ENCODE data around the gene ELMO2. TPM values are rescaled to one million over a fixed set of nuclear protein-coding genes. Genes with fewer than 3 reads are reported as not detected.

ELMO2 gene
- total RNA-seq, 2 donors from 2014 or later, result 92.3 to 100 TPM

GRCh38 chr20:46371656-46372055 is 34.8 kb downstream of the ELMO2 start:
- H3K9me3 Mint-ChIP-seq, result no peaks in the 10 kb centered on the region
- no peak overlapping the region for H3K4me3 Mint-ChIP-seq
- peak overlapping the region in 1 of 2 donors; percentile 23 for H3K27ac Mint-ChIP-seq
- DNase-seq (ENCODE audit: low spot score) (no peak), ATAC-seq (no peak)
- no peaks in the 10 kb centered on the region for H3K27me3 Mint-ChIP-seq
- peaks cover 45% of the 10 kb centered on the region for H3K36me3 Mint-ChIP-seq
- peaks cover 12% of the 10 kb centered on the region in 2 donors for H3K4me1 Mint-ChIP-seq (ENCODE audit: low read depth in 2 of 2)

DNA sequence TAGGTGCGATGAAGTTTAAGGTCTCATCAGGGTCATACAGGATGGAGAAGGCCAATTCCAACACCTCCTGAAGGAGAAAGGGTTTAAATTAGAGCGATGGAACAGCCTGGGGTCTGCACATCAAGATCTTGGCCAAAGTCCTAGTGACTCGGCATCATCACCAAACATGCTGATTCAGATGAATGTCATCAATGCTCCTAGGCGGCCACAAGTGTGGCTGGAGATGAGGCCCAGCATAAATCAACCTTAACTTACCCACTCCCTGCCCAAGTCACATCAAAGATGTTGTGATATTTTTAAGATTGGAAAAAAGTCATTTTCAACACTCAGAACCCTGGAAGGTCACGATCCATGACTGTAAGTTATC is 37.5 kb downstream of the ELMO2 start:
- no peaks in the 10 kb centered on the region for H3K27me3 Mint-ChIP-seq
- no peaks in the 10 kb centered on the region for H3K9me3 Mint-ChIP-seq
- peaks cover 12 to 19% of the 10 kb centered on the region in 2 donors for H3K4me1 Mint-ChIP-seq (ENCODE audit: low read depth in 2 of 2)
- no peak for ATAC-seq
- no peak for DNase-seq (ENCODE audit: low spot score)
- H3K27ac Mint-ChIP-seq, result peak overlapping the region; percentile 38 to 67
- no peak overlapping the region for H3K4me3 Mint-ChIP-seq
- peaks cover 37% of the 10 kb centered on the region for H3K36me3 Mint-ChIP-seq

- H3K4me1 Mint-ChIP-seq (ENCODE audit: low read depth in 2 of 2), result peaks cover 18 to 25% of the 10 kb centered on the region in 2 donors
- DNase-seq (ENCODE audit: low spot score) (no peak), ATAC-seq (no peak)
- H3K9me3 Mint-ChIP-seq, result no peaks in the 10 kb centered on the region
- H3K36me3 Mint-ChIP-seq, result peaks cover 39% of the 10 kb centered on the region
- H3K27ac Mint-ChIP-seq, result peak overlapping the region; percentile 38 to 67
- no peaks in the 10 kb centered on the region for H3K27me3 Mint-ChIP-seq
- H3K4me3 Mint-ChIP-seq, result no peak overlapping the region
These were observed 38.2 kb downstream of the ELMO2 start for GRCh38 chr20:46367967-46368901.

- Mint-ChIP-seq H3K27me3 (no peaks in the 10 kb centered on the region), H3K9me3 (no peaks in the 10 kb centered on the region), H3K4me3 (no peak overlapping the region), H3K27ac (peak overlapping the region in 1 of 2 donors; percentile 38), H3K4me1 (ENCODE audit: low read depth in 2 of 2) (peaks cover 27 to 35% of the 10 kb centered on the region in 2 donors), H3K36me3 (peaks cover 33% of the 10 kb centered on the region)
- DNase-seq (ENCODE audit: low spot score) (no peak), ATAC-seq (no peak)
These were observed 39.2 kb downstream of the ELMO2 start for GRCh38 chr20:46367234-46367633.

GRCh38 chr20:46366826-46367225 is 39.6 kb downstream of the ELMO2 start:
- peaks cover 29 to 38% of the 10 kb centered on the region in 2 donors for H3K4me1 Mint-ChIP-seq (ENCODE audit: low read depth in 2 of 2)
- H3K4me3 Mint-ChIP-seq, result no peak overlapping the region
- H3K27ac Mint-ChIP-seq, result peak overlapping the region in 1 of 2 donors; percentile 85
- H3K27me3 Mint-ChIP-seq, result no peaks in the 10 kb centered on the region
- H3K36me3 Mint-ChIP-seq, result peaks cover 33% of the 10 kb centered on the region
- no peaks in the 10 kb centered on the region for H3K9me3 Mint-ChIP-seq
- ATAC-seq (no peak), DNase-seq (ENCODE audit: low spot score) (no peak)

- Mint-ChIP-seq H3K4me3 (no peak overlapping the region), H3K27ac (peak overlapping the region in 1 of 2 donors; percentile 85), H3K4me1 (ENCODE audit: low read depth in 2 of 2) (peaks cover 39 to 50% of the 10 kb centered on the region in 2 donors), H3K36me3 (peaks cover 41% of the 10 kb centered on the region), H3K9me3 (no peaks in the 10 kb centered on the region), H3K27me3 (no peaks in the 10 kb centered on the region)
- DNase-seq (ENCODE audit: low spot score), result no peak
- no peak for ATAC-seq
These were observed 40.8 kb downstream of the ELMO2 start for GRCh38 chr20:46365487-46366220.

DNA sequence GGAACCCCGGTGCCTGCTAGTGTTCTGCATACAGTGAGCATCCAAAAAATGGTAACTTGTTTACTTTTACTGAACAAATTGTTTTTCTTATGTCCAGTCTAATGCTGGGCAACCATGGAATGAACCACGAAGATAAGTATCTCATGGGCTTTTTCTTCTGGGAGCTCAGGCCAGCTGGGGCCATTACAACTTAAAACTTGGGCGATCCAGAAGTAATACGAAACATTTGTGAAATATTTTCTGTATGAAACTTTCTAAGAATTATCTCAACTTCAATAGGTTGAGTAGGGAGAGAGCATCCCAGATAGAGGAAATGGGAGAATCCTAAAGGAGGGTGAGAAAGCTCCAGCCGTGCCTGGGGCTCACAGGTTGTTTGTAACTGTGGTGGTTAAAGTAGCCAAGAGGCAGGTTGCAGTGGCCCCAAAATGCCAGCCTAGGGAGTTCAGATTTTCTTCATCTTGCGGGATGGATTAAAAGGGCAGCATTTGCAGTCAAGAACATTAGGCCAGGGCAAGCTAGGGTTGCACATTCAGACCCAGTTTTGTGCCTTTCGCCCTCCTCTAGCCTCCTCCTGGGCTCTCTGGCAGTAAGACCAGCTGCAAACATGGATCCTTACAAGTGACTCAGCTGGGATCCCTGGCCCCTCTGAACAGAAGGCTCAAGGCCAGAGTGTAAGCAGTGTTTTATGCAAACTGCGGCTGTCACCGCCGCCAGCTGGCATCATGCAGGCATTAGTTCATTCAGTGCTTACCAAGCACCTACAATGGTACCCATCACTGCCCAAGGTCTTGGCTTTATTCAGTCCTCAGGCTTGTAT is 41.5 kb downstream of the ELMO2 start:
- ATAC-seq (no peak), DNase-seq (ENCODE audit: low spot score) (no peak)
- Mint-ChIP-seq H3K36me3 (peaks cover 41% of the 10 kb centered on the region), H3K4me1 (ENCODE audit: low read depth in 2 of 2) (peaks cover 41 to 50% of the 10 kb centered on the region in 2 donors), H3K27ac (peak overlapping the region; percentile 85 to 91), H3K9me3 (no peaks in the 10 kb centered on the region), H3K4me3 (peak overlapping the region; percentile 97), H3K27me3 (no peaks in the 10 kb centered on the region)

GRCh38 chr20:46363874-46364669 is 42.3 kb downstream of the ELMO2 start:
- Mint-ChIP-seq H3K27ac (peak overlapping the region; percentile 85 to 91), H3K36me3 (peaks cover 35% of the 10 kb centered on the region), H3K27me3 (no peaks in the 10 kb centered on the region), H3K9me3 (no peaks in the 10 kb centered on the region), H3K4me1 (ENCODE audit: low read depth in 2 of 2) (peaks cover 49 to 58% of the 10 kb centered on the region in 2 donors), H3K4me3 (peak overlapping the region; percentile 97)
- DNase-seq (ENCODE audit: low spot score), result peak; percentile 92
- peak; percentile 91 to 94 for ATAC-seq

DNA sequence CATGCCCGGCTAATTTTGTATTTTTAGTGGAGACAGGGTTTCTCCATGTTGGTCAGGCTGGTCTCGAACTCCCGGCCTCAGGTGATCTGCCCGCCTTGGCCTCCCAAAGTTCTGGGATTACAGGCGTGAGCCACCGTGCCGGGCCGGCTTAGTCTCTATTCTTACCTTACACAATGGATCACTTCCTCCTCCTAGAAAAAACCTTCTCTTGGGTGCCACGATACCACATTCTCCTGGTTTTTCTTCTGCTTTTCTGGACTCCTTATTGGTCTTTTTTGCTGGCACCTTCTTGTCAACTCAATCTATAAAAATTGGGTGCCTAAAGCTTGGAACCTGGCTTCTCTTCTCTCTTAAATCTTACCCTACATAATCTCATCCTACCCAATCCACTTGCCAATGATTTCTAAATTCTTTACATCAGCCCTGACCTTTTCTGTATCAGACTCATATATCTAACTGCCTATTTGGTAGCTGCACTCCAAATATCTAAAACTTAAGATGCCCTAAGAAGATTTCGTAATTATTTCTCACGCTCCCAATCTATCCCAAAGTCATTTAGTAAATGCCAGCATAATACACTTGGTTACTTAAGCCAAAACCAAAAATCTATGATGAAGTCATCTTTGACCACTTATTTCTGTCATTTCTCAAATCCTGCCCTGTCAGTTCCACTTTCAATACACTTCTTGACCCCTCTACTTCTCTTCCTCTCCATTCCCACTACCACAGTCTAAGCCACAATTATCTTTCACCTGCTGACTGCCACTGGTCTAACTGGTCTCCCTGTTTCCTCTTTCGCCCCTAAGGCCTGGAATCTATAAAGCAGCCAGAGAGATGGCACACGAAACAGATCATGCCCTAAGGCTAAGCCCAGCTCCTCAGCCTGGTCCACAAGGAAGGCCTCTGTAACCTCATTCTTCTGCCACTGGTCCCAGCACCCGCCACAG is 43.2 kb downstream of the ELMO2 start:
- no peak for DNase-seq (ENCODE audit: low spot score)
- Mint-ChIP-seq H3K4me1 (ENCODE audit: low read depth in 2 of 2) (peaks cover 50 to 53% of the 10 kb centered on the region in 2 donors), H3K9me3 (no peaks in the 10 kb centered on the region), H3K27ac (peak overlapping the region; percentile 85 to 91), H3K4me3 (peak overlapping the region; percentile 97), H3K36me3 (peaks cover 26% of the 10 kb centered on the region), H3K27me3 (no peaks in the 10 kb centered on the region)
- peak; percentile 15 to 22 for ATAC-seq

DNA sequence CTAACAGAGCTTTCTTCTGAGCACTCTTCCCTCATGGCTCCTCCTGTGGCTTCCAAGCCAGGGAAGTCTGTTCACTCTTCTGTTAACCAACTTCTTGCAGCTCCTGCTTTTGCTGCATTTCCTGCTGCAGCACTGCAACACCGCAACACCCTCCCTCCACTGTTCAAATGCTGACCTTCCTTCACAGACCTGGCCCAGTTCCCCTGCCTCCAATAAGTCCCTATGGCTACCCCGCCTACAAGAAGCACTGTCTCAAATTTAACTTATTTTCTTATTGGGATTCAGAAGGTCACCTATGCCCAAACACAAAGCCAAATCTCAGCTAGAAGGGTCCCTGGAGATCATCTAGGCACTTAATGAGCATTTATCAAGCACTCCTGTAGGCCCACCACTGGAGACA is 44.6 kb downstream of the ELMO2 start:
- peak overlapping the region; percentile 74 for H3K4me3 Mint-ChIP-seq
- no peaks in the 10 kb centered on the region for H3K27me3 Mint-ChIP-seq
- peak overlapping the region; percentile 80 to 91 for H3K27ac Mint-ChIP-seq
- no peaks in the 10 kb centered on the region for H3K9me3 Mint-ChIP-seq
- peaks cover 49 to 57% of the 10 kb centered on the region in 2 donors for H3K4me1 Mint-ChIP-seq (ENCODE audit: low read depth in 2 of 2)
- ATAC-seq (no peak), DNase-seq (ENCODE audit: low spot score) (no peak)
- peaks cover 17% of the 10 kb centered on the region for H3K36me3 Mint-ChIP-seq

DNA sequence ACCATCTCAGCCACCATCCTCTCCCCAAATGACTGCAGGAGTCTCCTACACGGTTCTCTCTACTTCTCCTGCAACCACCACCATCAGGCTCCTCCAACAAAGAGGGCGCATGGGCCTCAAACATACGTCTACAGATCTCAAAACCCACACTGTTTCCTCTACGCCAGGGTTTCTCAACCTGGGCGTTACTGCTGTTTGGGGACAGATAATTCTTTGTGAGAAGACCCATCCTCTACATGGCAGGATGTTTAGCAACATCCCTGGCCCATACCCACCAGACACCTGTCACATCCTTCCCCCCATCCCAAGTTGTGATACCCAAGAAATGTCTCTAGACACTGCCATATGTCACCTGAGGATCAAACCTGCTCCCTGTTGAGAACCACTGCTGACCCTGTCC is 45.0 kb downstream of the ELMO2 start:
- no peak for DNase-seq (ENCODE audit: low spot score)
- Mint-ChIP-seq H3K27ac (peak overlapping the region; percentile 80 to 91), H3K9me3 (no peaks in the 10 kb centered on the region), H3K4me1 (ENCODE audit: low read depth in 2 of 2) (peaks cover 49 to 57% of the 10 kb centered on the region in 2 donors), H3K36me3 (peaks cover 17% of the 10 kb centered on the region), H3K27me3 (no peaks in the 10 kb centered on the region), H3K4me3 (peak overlapping the region; percentile 74)
- ATAC-seq, result no peak

GRCh38 chr20:46359233-46359751 is 47.1 kb downstream of the ELMO2 start:
- H3K9me3 Mint-ChIP-seq, result no peaks in the 10 kb centered on the region
- no peak for DNase-seq (ENCODE audit: low spot score)
- peaks cover 43 to 62% of the 10 kb centered on the region in 2 donors for H3K4me1 Mint-ChIP-seq (ENCODE audit: low read depth in 2 of 2)
- peaks cover 17% of the 10 kb centered on the region for H3K36me3 Mint-ChIP-seq
- no peaks in the 10 kb centered on the region for H3K27me3 Mint-ChIP-seq
- peak overlapping the region; percentile 13 to 81 for H3K27ac Mint-ChIP-seq
- ATAC-seq, result no peak
- peak overlapping the region; percentile 5 for H3K4me3 Mint-ChIP-seq
